GM03348 (cell line): Measurements from ENCODE around the gene ERP44.
"Not testable (repeated sequence)": the region's sequence is repeated elsewhere in the genome, so short reads cannot be mapped to it uniquely, and the experiment has no call there.

Experiments
- DNase-seq: peaks from one replicate; pipeline ENCODE4 v3.0.0; 2012; ENCODE audit warnings: low spot score

The ERP44 gene

GRCh38 chr9:100098887-100099721 lies at the start of gene ERP44, which contains the start of gene INVS:
Gene ERP44, minus strand, starts transcription at chr9:100099000. Its CDS starts 160 bp downstream, at chr9:100098840.
Gene INVS, plus strand, starts transcription at chr9:100099243. Its CDS starts 5,279 bp downstream, at chr9:100104522.
- peak; percentile 93 for DNase-seq

DNA sequence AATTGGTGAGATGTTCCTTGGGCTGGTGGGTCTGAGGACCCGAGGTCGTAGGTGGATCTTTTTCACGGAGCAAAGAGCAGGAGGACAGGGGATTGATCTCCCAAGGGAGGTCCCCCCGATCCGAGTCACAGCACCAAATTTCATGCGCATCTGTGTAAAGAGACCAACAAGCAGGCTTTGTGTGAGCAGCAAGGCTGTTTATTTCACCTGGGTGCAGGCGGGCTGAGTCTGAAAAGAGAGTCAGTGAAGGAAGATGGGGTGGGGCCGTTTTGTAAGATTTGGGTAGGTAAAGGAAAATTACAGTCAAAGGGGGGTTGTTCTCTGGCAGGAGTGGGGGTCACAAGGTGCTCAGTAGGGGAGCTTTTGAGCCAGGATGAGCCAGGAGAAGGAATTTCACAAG lies 47.2 kb upstream of the ERP44 start:
- DNase-seq: not testable (repeated sequence)

GRCh38 chr9:100145167-100145934 lies 46.6 kb upstream of the ERP44 start:
- not testable (repeated sequence) for DNase-seq

DNA sequence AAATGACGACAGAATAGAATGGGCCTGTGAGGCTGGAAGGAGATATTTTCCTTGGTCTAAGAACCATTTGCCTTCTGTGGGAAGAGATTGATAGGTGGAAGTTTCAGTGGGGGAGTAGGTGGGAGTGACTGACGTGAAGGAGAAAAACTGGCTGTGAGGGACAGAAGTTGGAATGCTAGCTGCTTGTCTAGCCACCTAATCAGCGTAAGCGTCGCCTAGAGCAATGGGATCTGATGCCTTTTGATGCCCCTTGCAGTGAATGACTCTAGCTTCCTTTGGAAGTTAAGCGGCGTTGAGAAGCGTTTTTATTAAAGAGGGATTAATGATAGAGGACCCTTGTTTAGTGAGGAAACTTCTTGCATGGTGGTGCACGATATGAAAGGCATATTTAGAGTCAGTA lies 43.1 kb upstream of the ERP44 start:
- not testable (repeated sequence) for DNase-seq

DNA sequence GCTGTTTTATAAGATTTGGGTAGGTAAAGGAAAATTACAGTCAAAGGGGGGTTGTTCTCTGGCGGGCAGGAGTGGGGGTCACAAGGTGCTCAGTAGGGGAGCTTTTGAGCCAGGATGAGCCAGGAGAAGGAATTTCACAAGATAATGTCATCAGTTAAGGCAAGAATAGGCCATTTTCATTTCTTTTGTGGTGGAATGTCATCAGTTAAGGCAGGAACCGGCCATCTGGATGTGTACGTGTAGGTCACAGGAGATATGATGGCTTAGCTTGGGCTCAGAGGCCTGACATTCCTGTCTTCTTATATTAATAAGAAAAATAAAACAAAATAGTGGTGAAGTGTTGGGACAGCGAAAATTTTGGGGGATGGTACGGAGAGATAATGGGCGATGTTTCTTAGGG lies 41.5 kb upstream of the ERP44 start:
- DNase-seq: not testable (repeated sequence)

DNA sequence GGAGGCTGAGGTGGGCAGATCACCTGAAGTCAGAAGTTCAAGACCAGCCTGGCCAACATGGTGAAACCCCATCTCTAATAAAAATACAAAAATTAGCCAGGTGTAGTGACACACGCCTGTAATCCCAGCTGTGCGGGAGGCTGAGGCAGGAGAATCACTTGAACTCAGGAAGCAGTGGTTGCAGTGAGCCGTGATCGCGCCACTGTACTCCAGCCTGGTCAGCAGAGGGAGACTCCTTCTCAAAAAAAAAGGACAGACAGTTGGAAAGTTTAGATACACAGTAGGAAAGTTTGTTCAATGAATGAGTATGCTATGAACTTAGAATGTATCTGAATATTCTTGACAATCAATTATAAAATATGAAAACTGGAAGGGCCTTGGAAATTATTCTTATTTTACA lies 38.0 kb upstream of the ERP44 start:
- not testable (repeated sequence) for DNase-seq

DNA sequence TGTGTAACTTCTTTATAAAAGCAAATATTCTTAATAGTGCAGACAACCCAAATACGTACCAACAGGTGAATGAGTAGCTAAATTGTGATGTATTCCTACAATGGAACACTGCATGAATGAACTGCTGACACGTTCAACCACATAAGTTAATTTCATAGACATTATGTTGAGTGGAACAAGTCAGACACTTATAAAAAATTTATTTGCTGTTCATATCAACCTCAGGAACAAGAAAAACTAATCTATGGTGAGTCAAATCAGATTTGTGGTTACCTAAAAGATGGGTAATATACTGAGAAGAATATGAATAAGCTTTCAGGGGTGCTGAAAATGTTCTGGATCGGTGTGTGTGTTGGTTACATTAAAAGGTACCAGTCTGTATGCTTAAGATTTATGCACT lies 35.9 kb upstream of the ERP44 start:
- no peak for DNase-seq

GRCh38 chr9:100131875-100132430 lies 33.2 kb upstream of the ERP44 start:
- DNase-seq: no peak

GRCh38 chr9:100131216-100131615 lies 32.4 kb upstream of the ERP44 start:
- DNase-seq: no peak

DNA sequence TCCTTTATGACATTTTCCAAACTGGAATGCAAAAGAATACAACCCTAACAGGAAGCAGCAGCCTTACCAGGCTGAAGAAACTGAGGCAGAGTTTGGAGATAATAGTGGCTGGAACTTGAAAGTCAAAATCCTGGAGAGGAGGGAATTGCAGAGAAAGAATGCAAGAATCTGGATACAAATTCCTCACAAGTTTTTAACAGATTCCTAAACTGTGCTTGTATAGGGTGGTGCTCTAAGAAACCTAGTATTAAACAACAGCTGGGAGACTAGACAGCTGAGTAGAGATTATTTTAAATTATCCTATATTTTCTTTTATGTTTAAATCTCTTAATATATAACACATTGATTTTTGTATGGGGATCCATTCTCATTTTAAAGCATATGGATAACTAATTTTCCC lies 31.0 kb upstream of the ERP44 start:
- DNase-seq: peak; percentile 28

DNA sequence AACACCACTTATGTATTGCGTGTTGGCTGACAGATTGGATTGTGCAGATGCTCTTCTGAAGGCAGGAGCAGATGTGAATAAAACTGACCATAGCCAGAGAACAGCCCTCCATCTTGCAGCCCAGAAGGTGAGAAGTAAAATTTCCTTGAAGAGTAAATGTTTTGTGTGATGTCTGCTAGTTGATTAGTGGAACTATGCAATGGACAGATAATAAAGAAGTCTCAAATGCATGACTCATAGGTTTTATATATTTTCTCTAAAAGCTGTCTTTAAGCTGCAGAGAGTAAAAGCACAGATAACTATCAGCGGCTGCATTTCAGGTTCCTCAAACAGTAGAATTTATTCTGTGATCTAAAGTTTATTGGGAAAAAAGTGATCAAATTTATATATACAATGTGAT lies 27.6 kb upstream of the ERP44 start:
- DNase-seq: no peak

GRCh38 chr9:100125910-100126309 lies 27.1 kb upstream of the ERP44 start:
- no peak for DNase-seq

DNA sequence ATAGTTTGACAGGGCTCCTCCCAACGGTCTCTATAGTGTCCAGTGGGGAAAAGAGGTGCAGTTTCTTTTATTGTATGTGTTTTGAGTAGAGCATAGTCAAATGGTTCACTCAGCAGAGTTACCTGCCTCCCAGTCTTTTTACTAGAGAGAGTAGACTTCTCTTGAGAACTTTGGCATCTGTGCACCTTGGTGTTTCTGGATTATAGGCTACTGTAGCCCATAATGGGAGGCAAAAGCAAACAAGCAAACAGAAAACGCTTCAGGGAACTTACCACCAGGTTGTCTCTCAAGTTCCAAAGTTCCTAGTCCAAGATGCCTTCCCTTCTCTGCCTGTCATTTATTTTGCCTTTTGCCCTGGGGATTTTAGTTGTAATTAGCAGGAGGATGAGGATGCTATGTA lies 26.4 kb upstream of the ERP44 start:
- no peak for DNase-seq

DNA sequence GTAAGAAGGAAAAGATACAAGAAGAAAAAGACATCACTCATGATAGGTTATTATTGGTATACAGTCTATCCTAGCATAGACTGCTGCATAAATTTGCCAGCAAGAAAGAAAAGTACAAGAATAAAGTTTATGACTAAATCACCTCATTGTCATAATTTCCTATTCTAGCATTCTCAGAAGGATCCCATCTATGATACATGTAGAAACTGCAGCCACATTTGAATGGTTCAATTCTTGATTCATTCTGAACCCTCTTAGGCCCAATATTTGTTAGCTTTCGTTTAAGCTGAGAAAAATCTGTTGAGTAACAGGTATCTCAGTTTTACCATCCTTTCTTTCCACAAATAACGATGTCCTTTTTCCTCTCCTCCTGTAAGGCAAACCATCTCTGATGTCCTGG lies 21.5 kb upstream of the ERP44 start:
- no peak for DNase-seq

DNA sequence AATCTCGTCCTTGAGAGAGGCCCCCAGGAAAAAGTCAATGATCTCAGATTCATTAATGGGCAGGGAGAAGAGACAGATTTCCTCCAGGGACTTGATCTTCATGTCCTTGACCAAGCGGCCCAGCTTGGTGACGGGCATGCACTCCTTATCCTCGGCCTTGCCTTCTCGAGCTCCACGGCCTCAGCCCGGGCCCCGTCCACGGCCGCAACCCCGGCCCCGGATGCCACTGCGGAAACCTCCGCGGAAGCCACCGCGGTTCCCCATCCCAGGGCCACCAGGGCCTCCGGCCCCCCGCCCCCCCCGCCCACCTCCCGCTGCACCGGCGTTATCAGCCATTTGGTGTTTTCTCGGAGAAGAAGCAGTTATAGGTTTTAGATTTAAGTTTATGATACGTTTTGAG lies 18.5 kb upstream of the ERP44 start:
- no peak for DNase-seq

DNA sequence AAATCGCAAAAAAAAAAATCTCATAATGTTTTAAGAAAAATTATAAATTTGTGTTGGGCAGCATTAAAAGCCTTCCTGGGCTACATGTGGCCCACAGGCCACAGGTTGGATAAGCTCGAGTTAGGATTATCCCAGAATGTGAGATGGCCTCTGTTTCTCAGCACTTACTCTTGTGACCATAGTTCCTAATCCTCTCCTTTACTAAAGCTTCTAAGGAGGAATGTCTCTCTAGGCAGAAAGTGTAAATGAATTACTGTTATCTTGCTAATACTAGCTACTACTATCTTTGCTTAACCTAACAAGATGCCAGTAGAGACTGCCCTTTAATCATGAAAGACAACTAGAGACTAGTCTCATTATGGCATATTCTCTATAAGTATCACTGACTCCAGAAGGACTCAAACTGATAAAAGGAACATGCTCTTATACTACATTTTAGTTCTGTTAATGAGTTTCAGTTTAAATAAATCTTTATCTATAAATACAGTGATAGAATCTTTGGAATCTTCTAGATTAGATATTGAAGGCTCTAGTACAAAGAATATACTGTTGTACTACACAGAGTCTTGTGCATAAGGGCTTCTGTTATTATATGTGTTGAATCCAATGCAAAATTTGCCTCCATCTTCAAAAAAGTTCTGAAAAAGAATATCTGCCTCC lies 14.0 kb upstream of the ERP44 start:
- no peak for DNase-seq

GRCh38 chr9:100111235-100111634 lies 12.4 kb upstream of the ERP44 start:
- DNase-seq: peak; percentile 82

DNA sequence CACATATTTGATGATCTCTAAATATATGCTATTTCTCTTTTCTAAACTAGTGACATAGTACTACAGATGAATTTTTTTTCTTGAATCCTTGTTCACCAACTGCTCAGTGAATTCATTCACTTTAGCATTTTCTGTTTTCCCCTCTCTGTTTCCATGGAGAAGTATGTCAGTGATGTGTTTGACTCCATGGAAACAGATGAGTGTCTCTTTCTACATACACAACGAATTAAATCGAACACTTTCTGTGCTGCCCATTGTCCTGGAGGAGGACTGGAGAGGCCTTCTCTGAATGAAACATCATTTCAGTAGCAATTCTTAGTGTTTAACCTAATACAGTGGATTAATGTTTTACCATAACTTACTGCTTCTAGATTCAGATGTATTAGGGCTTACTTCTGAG lies 9.8 kb upstream of the ERP44 start:
- DNase-seq: no peak

- DNase-seq: no peak
Measured at GRCh38 chr9:100106616-100107015, 7.8 kb upstream of the ERP44 start.

DNA sequence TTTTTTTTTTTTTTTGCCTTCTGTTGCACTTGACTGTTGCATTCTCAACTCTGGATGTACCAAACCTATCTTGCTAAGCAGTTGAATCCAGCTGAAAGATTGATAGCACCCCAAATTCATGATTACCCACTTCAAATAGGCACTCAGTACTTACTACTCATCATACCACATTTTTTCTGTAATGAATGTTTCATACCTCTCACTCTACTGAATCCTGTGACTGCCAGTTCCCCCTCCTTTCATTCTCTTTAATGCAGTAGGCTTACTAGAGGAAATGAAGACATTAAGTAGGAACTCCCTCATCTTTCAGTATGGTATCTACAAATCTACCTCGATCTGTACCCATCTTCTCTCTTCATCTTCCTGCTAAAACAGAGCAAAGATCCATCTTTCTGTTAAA lies 7.1 kb upstream of the ERP44 start:
- DNase-seq: no peak

DNA sequence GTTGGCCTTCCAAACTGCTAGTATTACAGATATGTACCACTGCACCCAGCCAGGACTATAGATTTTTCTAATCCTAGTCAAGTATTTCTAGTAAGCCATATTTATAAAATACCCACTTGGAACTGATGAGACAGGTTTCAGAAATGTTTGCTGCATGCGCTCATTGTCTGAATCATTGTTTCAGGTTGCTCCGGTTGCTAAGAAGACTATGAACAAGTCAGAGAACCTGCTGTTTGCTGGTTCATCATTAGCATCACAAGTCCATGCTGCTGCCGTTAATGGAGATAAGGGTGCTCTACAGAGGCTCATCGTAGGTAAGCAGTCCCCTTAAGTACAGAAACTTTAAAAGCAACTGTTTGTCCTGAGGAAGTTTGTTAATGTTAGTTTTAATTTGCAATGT lies 5.5 kb upstream of the ERP44 start:
- no peak for DNase-seq

GRCh38 chr9:100101608-100102007 lies 2.8 kb upstream of the ERP44 start:
- DNase-seq: no peak
